ENCODE measurements around the gene MYOZ2.

MYOZ2 gene

DNA sequence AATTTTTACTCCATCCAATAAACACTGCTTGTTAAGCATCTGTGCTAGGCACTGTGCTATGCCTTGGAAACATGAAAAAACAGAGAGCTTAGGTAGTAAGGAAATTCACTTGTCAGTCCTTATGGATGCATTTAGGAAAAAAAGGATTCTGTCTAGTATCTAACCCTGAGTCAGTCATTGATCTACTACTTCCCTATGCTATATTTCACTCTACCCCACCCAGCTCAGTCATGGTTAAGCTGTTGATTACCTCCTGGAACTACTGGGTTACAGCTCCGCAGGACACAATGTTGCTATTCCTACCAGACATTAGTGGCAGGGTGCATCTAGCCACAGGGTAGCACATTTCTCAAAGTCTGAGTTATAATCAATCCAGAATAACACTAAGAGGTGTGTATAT, 74.0 kb downstream of the MYOZ2 start:
- Histone ChIP-seq H3K27me3 (ENCODE audit: low read length) (no peaks in the 10 kb centered on the region), H3K4me3 (ENCODE audit: insufficient read depth, low read length, poor library complexity, severe bottlenecking) (no peak overlapping the region), H3K9me3 (ENCODE audit: insufficient read depth, low read length) (no peaks in the 10 kb centered on the region), H4K20me1 (ENCODE audit: low read depth, low read length) (no peaks in the 10 kb centered on the region), H2AFZ (ENCODE audit: low read depth, low read length, severe bottlenecking) (no peak overlapping the region), H3K9ac (ENCODE audit: low read length) (no peak overlapping the region), H3K79me2 (ENCODE audit: insufficient read depth, low read length) (no peaks in the 10 kb centered on the region), H3K4me2 (ENCODE audit: low read depth, low read length, poor library complexity, severe bottlenecking) (no peak overlapping the region), H3K9me2 (replicated peaks; ENCODE audit: insufficient read depth, low read length) (no peaks in the 10 kb centered on the region), H3F3A (ENCODE audit: insufficient read depth) (no peaks in the 10 kb centered on the region), H3K36me3 (ENCODE audit: low read length) (no peaks in the 10 kb centered on the region), H3K27ac (ENCODE audit: low read depth, low read length) (no peak overlapping the region)
- TF ChIP-seq CTCF (IDR thresholded peaks at IDR 0.05; ENCODE audit: insufficient read depth, low read length, poor library complexity, severe bottlenecking) (no peak), EZH2phosphoT487 (conservative IDR thresholded peaks at IDR 0.05; ENCODE audit: low read length) (no peak)

GRCh38 chr4:119210775-119211174, 75.1 kb downstream of the MYOZ2 start:
- Histone ChIP-seq H3K4me3 (ENCODE audit: insufficient read depth, low read length, poor library complexity, severe bottlenecking) (no peak overlapping the region), H3K9ac (ENCODE audit: low read length) (no peak overlapping the region), H3K79me2 (ENCODE audit: insufficient read depth, low read length) (no peaks in the 10 kb centered on the region), H3K27me3 (ENCODE audit: low read length) (no peaks in the 10 kb centered on the region), H3K9me2 (replicated peaks; ENCODE audit: insufficient read depth, low read length) (no peaks in the 10 kb centered on the region), H2AFZ (ENCODE audit: low read depth, low read length, severe bottlenecking) (no peak overlapping the region), H4K20me1 (ENCODE audit: low read depth, low read length) (no peaks in the 10 kb centered on the region), H3K36me3 (ENCODE audit: low read length) (no peaks in the 10 kb centered on the region), H3K4me2 (ENCODE audit: low read depth, low read length, poor library complexity, severe bottlenecking) (no peak overlapping the region), H3F3A (ENCODE audit: insufficient read depth) (no peaks in the 10 kb centered on the region), H3K27ac (ENCODE audit: low read depth, low read length) (no peak overlapping the region), H3K9me3 (ENCODE audit: insufficient read depth, low read length) (no peaks in the 10 kb centered on the region)
- no peak for TF ChIP-seq CTCF (IDR thresholded peaks at IDR 0.05; ENCODE audit: insufficient read depth, low read length, poor library complexity, severe bottlenecking)
- TF ChIP-seq EZH2phosphoT487 (conservative IDR thresholded peaks at IDR 0.05; ENCODE audit: low read length), result no peak

- Histone ChIP-seq H3K27me3 (ENCODE audit: low read length) (no peaks in the 10 kb centered on the region), H3F3A (ENCODE audit: insufficient read depth) (no peaks in the 10 kb centered on the region), H3K9me3 (ENCODE audit: insufficient read depth, low read length) (no peaks in the 10 kb centered on the region), H3K27ac (ENCODE audit: low read depth, low read length) (no peak overlapping the region; the same call in 1 of the 2 replicates), H3K36me3 (ENCODE audit: low read length) (no peaks in the 10 kb centered on the region), H3K9me2 (replicated peaks; ENCODE audit: insufficient read depth, low read length) (no peaks in the 10 kb centered on the region), H4K20me1 (ENCODE audit: low read depth, low read length) (no peaks in the 10 kb centered on the region), H3K4me3 (ENCODE audit: insufficient read depth, low read length, poor library complexity, severe bottlenecking) (peak overlapping the region; percentile 73), H3K4me2 (ENCODE audit: low read depth, low read length, poor library complexity, severe bottlenecking) (peak overlapping the region; percentile 66), H3K79me2 (ENCODE audit: insufficient read depth, low read length) (no peaks in the 10 kb centered on the region), H2AFZ (ENCODE audit: low read depth, low read length, severe bottlenecking) (peak overlapping the region; percentile 91), H3K9ac (ENCODE audit: low read length) (peak overlapping the region; percentile 65)
- no peak for TF ChIP-seq EZH2phosphoT487 (conservative IDR thresholded peaks at IDR 0.05; ENCODE audit: low read length)
- TF ChIP-seq CTCF (IDR thresholded peaks at IDR 0.05; ENCODE audit: insufficient read depth, low read length, poor library complexity, severe bottlenecking), result no peak
These were observed 76.2 kb downstream of the MYOZ2 start for GRCh38 chr4:119211867-119212233.

Data from SU-DHL-6 (cell line).